GM21576 (cell line): ENCODE measurements around the gene CTSW.

Experiments used
- ATAC-seq: cut with Tn5 transposase; IDR thresholded peaks from one replicate; pipeline ENCODE4 v1.9.1; 2021; ENCODE audit warnings: mild to moderate bottlenecking, moderate library complexity; ENCODE audit not compliant: unreplicated experiment

The CTSW gene

GRCh38 chr11:65865550-65866172, 14.0 kb upstream of the CTSW start:
- ATAC-seq = no peak

GRCh38 chr11:65866509-65867283, 12.9 kb upstream of the CTSW start:
- ATAC-seq = no peak

GRCh38 chr11:65867284-65868071, 12.2 kb upstream of the CTSW start:
- no peak for ATAC-seq

GRCh38 chr11:65868076-65868667, 11.5 kb upstream of the CTSW start:
- no peak for ATAC-seq

- ATAC-seq = no peak
Measured at GRCh38 chr11:65868907-65869306, 10.7 kb upstream of the CTSW start.

GRCh38 chr11:65869643-65870306, 9.9 kb upstream of the CTSW start:
- no peak for ATAC-seq

GRCh38 chr11:65870307-65870658, 9.4 kb upstream of the CTSW start:
- ATAC-seq = no peak

- no peak for ATAC-seq
Measured at GRCh38 chr11:65870706-65871681, 8.6 kb upstream of the CTSW start.

GRCh38 chr11:65871811-65872548, 7.7 kb upstream of the CTSW start:
- ATAC-seq = no peak

- ATAC-seq = no peak
Measured at GRCh38 chr11:65872586-65873317, 6.9 kb upstream of the CTSW start, which contains the start of gene EFEMP2. Gene EFEMP2 (minus strand): TSS chr11:65872800. CDS start chr11:65872354, 446 bp downstream.

GRCh38 chr11:65873318-65874156, 6.1 kb upstream of the CTSW start:
- ATAC-seq = peak; percentile 82

- no peak for ATAC-seq
Measured at GRCh38 chr11:65880027-65880426, 390 bp downstream of the CTSW start.

- ATAC-seq = no peak
Measured at GRCh38 chr11:65880844-65881421, 1.3 kb downstream of the CTSW start.

GRCh38 chr11:65882120-65883057, 2.8 kb downstream of the CTSW start:
- ATAC-seq = no peak

GRCh38 chr11:65883058-65883761, 3.6 kb downstream of the CTSW start:
- ATAC-seq = no peak
